H1 (cell line): ENCODE results near the gene TRIM5. TPM values are rescaled to one million over a fixed set of nuclear protein-coding genes. Genes with fewer than 3 reads are reported as not detected.

Source experiments
- CTCF ChIA-PET: fragments of 300-600 bp; sonication (Branson Sonifier 250); formaldehyde crosslinking; loops from one replicate; lab custom pipeline; 2021; ENCODE audit not compliant: partially characterized antibody; lab: Charles Lee
- POLR2A ChIA-PET: fragments of 300-600 bp; sonication (Branson Sonifier 250); formaldehyde crosslinking; loops from one replicate; lab custom pipeline; 2021; ENCODE audit warnings: inconsistent platforms; ENCODE audit not compliant: partially characterized antibody; lab: Charles Lee
- DNase-seq, 2 experiments: peaks; one replicate each; pipeline versions ENCODE4 v3.0.0 to v3.0.0-alpha.2; 2010 to 2022; ENCODE audit warnings: low spot score in 2 of 2, low read depth in 1 of 2, mixed read lengths in 1 of 2
- FAIRE-seq: peaks from 2 replicates; lab custom pipeline; 2011; peaks lifted over from hg19 to GRCh38; lab: Jason Lieb, UNC
- H2AFZ ChIP-seq: 2 replicates; pipeline ENCODE4 v1.8.1; 2012; ENCODE audit warnings: low read length, inconsistent platforms
- H2AK5ac ChIP-seq: 2 replicates; pipeline ENCODE4 v1.6.1; 2013; ENCODE audit warnings: low read depth, low read length
- H2BK120ac ChIP-seq: replicated peaks from 2 replicates; pipeline ENCODE3; 2013; ENCODE audit warnings: low read depth, low read length, inconsistent platforms
- H2BK12ac ChIP-seq: 2 replicates; pipeline ENCODE4 v1.6.1; 2013; ENCODE audit warnings: low read depth, low read length
- H2BK15ac ChIP-seq: 2 replicates; pipeline ENCODE4 v1.6.1; 2013; ENCODE audit warnings: low read length
- H2BK20ac ChIP-seq: 2 replicates; pipeline ENCODE4 v1.6.1; 2013; ENCODE audit warnings: low read length
- H2BK5ac ChIP-seq: 2 replicates; pipeline ENCODE4 v1.6.1; 2013; ENCODE audit warnings: low read depth, low read length
- H3K14ac ChIP-seq: 2 replicates; pipeline ENCODE4 v1.6.1; 2013; ENCODE audit warnings: inconsistent platforms; ENCODE audit not compliant: insufficient read length
- H3K18ac ChIP-seq: 2 replicates; pipeline ENCODE4 v1.6.1; 2013; ENCODE audit warnings: low read length; ENCODE audit errors: extremely low read depth
- H3K23ac ChIP-seq: 2 replicates; pipeline ENCODE4 v1.6.1; 2013; ENCODE audit warnings: inconsistent platforms; ENCODE audit not compliant: insufficient read length
- H3K23me2 ChIP-seq: 2 replicates; pipeline ENCODE4 v1.6.1; 2013; ENCODE audit warnings: low read depth, low read length
- H3K27ac ChIP-seq: 2 replicates; pipeline ENCODE4 v1.6.1; 2011; ENCODE audit warnings: low read depth, low read length, inconsistent platforms
- H3K27me3 ChIP-seq, 4 experiments: replicated peaks in 1 of 4; 1 replicate in 1 of 4; 2 replicates in 3 of 4; pipeline versions ENCODE4 v1.6.1 to v1.8.1; 2011 to 2013; ENCODE audit warnings: low read length in 3 of 4, mild to moderate bottlenecking in 3 of 4, inconsistent platforms in 2 of 4, mixed read lengths in 2 of 4, moderate library complexity in 1 of 4; ENCODE audit not compliant: control insufficient read depth in 3 of 4, insufficient read depth in 3 of 4; ENCODE audit errors: extremely low read depth in 1 of 4
- H3K36me3 ChIP-seq, 4 experiments: 2 replicates each; pipeline versions ENCODE4 v1.6.1 to v1.8.1; 2011 to 2013; ENCODE audit warnings: mild to moderate bottlenecking in 4 of 4, low read length in 3 of 4, moderate library complexity in 2 of 4, control low read depth in 1 of 4, inconsistent platforms in 1 of 4; ENCODE audit not compliant: insufficient read depth in 4 of 4, control insufficient read depth in 2 of 4
- H3K4ac ChIP-seq: replicated peaks from 2 replicates; pipeline ENCODE3; 2013; ENCODE audit warnings: low read length, low read depth, mixed read lengths, inconsistent platforms; ENCODE audit not compliant: insufficient read length
- H3K4me1 ChIP-seq, 4 experiments: replicated peaks in 1 of 4; 1 replicate in 1 of 4; 2 replicates in 3 of 4; pipeline versions ENCODE4 v1.6.1 to v1.8.1; 2011 to 2013; ENCODE audit warnings: low read length in 3 of 4, inconsistent platforms in 2 of 4, mixed read lengths in 1 of 4; ENCODE audit not compliant: insufficient read depth in 4 of 4, control insufficient read depth in 3 of 4
- H3K4me2 ChIP-seq, 2 experiments: 2 replicates each; pipeline versions ENCODE4 v1.6.1 to v1.8.1; 2011 to 2013; ENCODE audit warnings: low read depth in 2 of 2, low read length in 2 of 2, control low read depth in 1 of 2, inconsistent platforms in 1 of 2, mild to moderate bottlenecking in 1 of 2; ENCODE audit not compliant: insufficient read depth in 1 of 2
- H3K4me3 ChIP-seq, 4 experiments: fragments of 200-600, 300-600 bp in 1 of 4; sonication (generic), shearing (Covaris generic), sonication (Bioruptor Twin) in 1 of 4; 2 replicates each; pipeline versions ENCODE4 v1.5.1 to v1.8.1; 2011 to 2016; ENCODE audit warnings: low read length in 4 of 4, low read depth in 3 of 4, control low read depth in 2 of 4, inconsistent platforms in 2 of 4, mild to moderate bottlenecking in 2 of 4, mixed read lengths in 1 of 4, moderate library complexity in 1 of 4; ENCODE audit not compliant: insufficient read depth in 2 of 4; ENCODE audit errors: extremely low read depth in 1 of 4
- H3K56ac ChIP-seq: replicated peaks from 2 replicates; pipeline ENCODE3; 2013; ENCODE audit warnings: low read depth, mild to moderate bottlenecking, mixed read lengths, low read length, inconsistent platforms; ENCODE audit not compliant: insufficient read length
- H3K79me1 ChIP-seq: 2 replicates; pipeline ENCODE4 v1.6.1; 2013; ENCODE audit warnings: low read depth, low read length, control low read depth
- H3K79me2 ChIP-seq, 2 experiments: 2 replicates each; pipeline versions ENCODE4 v1.6.1 to v1.8.1; 2012 to 2013; ENCODE audit warnings: low read length in 2 of 2, mild to moderate bottlenecking in 2 of 2, inconsistent platforms in 1 of 2; ENCODE audit not compliant: insufficient read depth in 2 of 2, control insufficient read depth in 1 of 2
- H3K9ac ChIP-seq, 4 experiments: replicated peaks in 1 of 4; 1 replicate in 1 of 4; 2 replicates in 3 of 4; pipeline versions ENCODE4 v1.6.1 to v1.8.1; 2011 to 2013; ENCODE audit warnings: low read depth in 3 of 4, low read length in 3 of 4, control low read depth in 2 of 4, mild to moderate bottlenecking in 2 of 4, moderate library complexity in 2 of 4, inconsistent platforms in 1 of 4; ENCODE audit errors: extremely low read depth in 1 of 4
- H3K9me3 ChIP-seq, 2 experiments: 2 replicates each; pipeline versions ENCODE4 v1.6.1 to v1.8.1; 2012 to 2013; ENCODE audit warnings: mild to moderate bottlenecking in 2 of 2, moderate library complexity in 2 of 2, control low read depth in 1 of 2, inconsistent platforms in 1 of 2, low read depth in 1 of 2, low read length in 1 of 2, mixed read lengths in 1 of 2; ENCODE audit not compliant: insufficient read depth in 2 of 2
- H4K20me1 ChIP-seq, 2 experiments: replicated peaks in 1 of 2; 2 replicates each; pipeline versions ENCODE3 to v1.8.1; 2011 to 2013; ENCODE audit warnings: inconsistent platforms in 2 of 2, low read length in 2 of 2, mild to moderate bottlenecking in 1 of 2; ENCODE audit not compliant: insufficient read depth in 2 of 2, control insufficient read depth in 1 of 2
- H4K5ac ChIP-seq: 2 replicates; pipeline ENCODE4 v1.6.1; 2013; ENCODE audit warnings: low read length, low read depth, mixed read lengths, inconsistent platforms; ENCODE audit not compliant: insufficient read length
- H4K8ac ChIP-seq: 2 replicates; pipeline ENCODE4 v1.8.0; 2013; ENCODE audit warnings: mild to moderate bottlenecking, moderate library complexity, low read length, inconsistent platforms; ENCODE audit not compliant: insufficient read depth; ENCODE audit errors: extremely low read depth
- H4K91ac ChIP-seq: replicated peaks from 2 replicates; pipeline ENCODE3; 2013; ENCODE audit warnings: low read length, mixed read lengths, inconsistent platforms; ENCODE audit not compliant: insufficient read length
- CBX8 ChIP-seq: fragments of 300-800, 300-1000 bp; sonication (generic); IDR thresholded peaks from 2 replicates; pipeline ENCODE4 v1.7.1; 2016; ENCODE audit warnings: low read depth, low read length, borderline replicate concordance
- CHD1 ChIP-seq: IDR thresholded peaks from 2 replicates; pipeline ENCODE4 v1.6.1; 2012; ENCODE audit warnings: low read depth, low read length, improper control_type of control experiment
- CREB1 ChIP-seq: IDR thresholded peaks from 2 replicates; pipeline ENCODE4 v1.6.1; 2012; ENCODE audit warnings: inconsistent platforms
- FOSL1 ChIP-seq: IDR thresholded peaks from 2 replicates; pipeline ENCODE4 v1.6.1; 2011; ENCODE audit warnings: mild to moderate bottlenecking, low read depth, low read length, moderate library complexity; ENCODE audit not compliant: insufficient read depth
- GTF2F1 ChIP-seq: IDR thresholded peaks from 2 replicates; pipeline ENCODE4 v1.6.1; 2012; ENCODE audit warnings: low read depth, low read length, improper control_type of control experiment, borderline replicate concordance
- HDAC2 ChIP-seq, 2 experiments: fragments of 300-600 bp in 1 of 2; sonication (generic) in 1 of 2; IDR thresholded peaks; 2 replicates each; pipeline ENCODE4 v1.6.1; 2011 to 2012; ENCODE audit warnings: low read depth in 2 of 2, low read length in 2 of 2, mild to moderate bottlenecking in 2 of 2, moderate library complexity in 2 of 2, borderline replicate concordance in 1 of 2, inconsistent platforms in 1 of 2
- JUN ChIP-seq: IDR thresholded peaks from 2 replicates; pipeline ENCODE4 v1.6.1; 2011; ENCODE audit warnings: low read depth, mild to moderate bottlenecking, improper control_type of control experiment, low read length
- KDM1A ChIP-seq: fragments of 200-600, 300-600 bp; sonication (generic); IDR thresholded peaks from 2 replicates; pipeline ENCODE4 v1.7.1; 2016; ENCODE audit warnings: mild to moderate bottlenecking, low read length, borderline replicate concordance
- POLR2A ChIP-seq, 2 experiments: IDR thresholded peaks; 1 replicate in 1 of 2; 2 replicates in 1 of 2; pipeline ENCODE4 v1.6.1; 2011; ENCODE audit warnings: low read depth in 2 of 2, low read length in 2 of 2, mild to moderate bottlenecking in 2 of 2; ENCODE audit errors: control extremely low read depth in 1 of 2
- YY1 ChIP-seq: IDR thresholded peaks from 2 replicates; pipeline ENCODE4 v1.6.1; 2011; ENCODE audit warnings: low read depth, mild to moderate bottlenecking, low read length
- whole genome bisulfite sequencing, 2 experiments: shearing (Covaris generic) in 1 of 2; methylation state at CpG; one replicate each; pipeline versions ENCODE4 v1.1.6 to v1.1.7; 2013 to 2015; ENCODE audit warnings: low lambda C conversion rate in 2 of 2, mixed read lengths in 2 of 2, inconsistent platforms in 1 of 2, low coverage in 1 of 2, missing lambda C conversion rate in 1 of 2; ENCODE audit not compliant: insufficient replicate concordance in 2 of 2, insufficient coverage in 1 of 2, insufficient read length in 1 of 2; ENCODE audit errors: extremely low coverage in 1 of 2, missing lambda C conversion rate in 1 of 2; 5-methylcytosine and 5-hydroxymethylcytosine counted together
- polyA plus RNA-seq, 7 experiments: library from polyadenylated mRNA; depleted of rRNA in 3 of 7; stranded (reverse) in 5 of 7; unstranded in 2 of 7; fragments of >200 nt in 5 of 7; fragments of 200-250 nt in 2 of 7; gene quantifications; 1 replicate in 5 of 7; 2 replicates in 1 of 7; 4 replicates in 1 of 7; pipeline versions ENCODE4 v1.2.1 to v1.2.3, GENCODE V29; 2011 to 2013; ENCODE audit warnings: missing spikeins in 2 of 7, mixed read lengths in 2 of 7
- total RNA-seq: library from RNA; stranded (reverse); fragmentation: NEBNext Ultra II Directional; extraction: Animal tissue kit (Norgen Biotek cat#: 25700); gene quantifications from 2 replicates; pipeline ENCODE4 v1.2.1, GENCODE V29; 2021
- TF ChIP-seq, protein P1 (sequence below), 3 experiments: IDR thresholded peaks; 1 replicate in 2 of 3; 2 replicates in 1 of 3; pipeline versions ENCODE4 v1.5.1 to v1.6.1; 2011; ENCODE audit warnings: low read length in 3 of 3, mild to moderate bottlenecking in 3 of 3, inconsistent platforms in 2 of 3, low read depth in 1 of 3, moderate library complexity in 1 of 3; ENCODE audit not compliant: insufficient read depth in 1 of 3; ENCODE audit errors: control extremely low read depth in 1 of 3

TRIM5 gene
- total and polyA plus RNA-seq, 2 of the 8 experiments (the other 6 are each of a cell fraction or from before 2014, with no cell fraction given), result 23.5 to 35.5 TPM

DNA sequence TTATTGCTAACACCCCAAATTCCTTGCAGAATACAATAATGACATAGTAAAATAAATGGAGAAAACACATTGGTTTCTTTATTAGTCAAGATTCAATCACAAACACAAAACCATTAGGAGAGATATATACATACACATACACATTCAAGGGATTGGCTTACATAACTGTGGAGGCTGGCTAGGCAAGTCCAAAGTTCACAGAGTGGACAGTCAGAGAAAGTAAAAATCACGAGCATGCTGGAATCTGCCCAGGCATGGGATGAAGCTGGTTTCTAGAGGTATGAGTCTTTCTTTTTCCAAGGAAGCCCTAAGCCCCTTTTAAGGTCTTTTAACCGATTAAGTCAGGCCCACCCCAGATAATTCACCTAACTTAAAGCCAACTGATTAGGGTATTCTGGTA lies 37.7 kb upstream of the TRIM5 start:
- Histone ChIP-seq H3K14ac (no peak overlapping the region), H4K91ac (no peak overlapping the region), H3K9ac (no peak overlapping the region), H3K79me1 (no peaks in the 10 kb centered on the region), H4K5ac (no peak overlapping the region), H2BK5ac (no peak overlapping the region), H4K8ac (no peak overlapping the region), H2AFZ (no peak overlapping the region), H3K4me1 (no peaks in the 10 kb centered on the region), H2BK15ac (no peak overlapping the region), H3K18ac (no peak overlapping the region), H2BK20ac (no peak overlapping the region), H3K23me2 (no peaks in the 10 kb centered on the region), H3K4me3 (no peak overlapping the region), H4K20me1 (no peaks in the 10 kb centered on the region), H3K36me3 (no peaks in the 10 kb centered on the region), H3K79me2 (no peaks in the 10 kb centered on the region), H3K56ac (no peak overlapping the region), H3K27ac (no peak overlapping the region), H2AK5ac (no peak overlapping the region), H2BK120ac (no peak overlapping the region), H3K4me2 (no peak overlapping the region), H3K27me3 (no peaks in the 10 kb centered on the region), H2BK12ac (no peak overlapping the region), H3K4ac (no peak overlapping the region), H3K9me3 (no peaks in the 10 kb centered on the region), H3K23ac (no peak overlapping the region)
- FAIRE-seq (no peak), DNase-seq (no peak)
- ChIA-PET CTCF (interaction anchor here (1.9 kb wide), 1 partner anchor 10 kb away, joined by 5 read pairs; no protein-coding TSS in a partner anchor), POLR2A (no interaction called here)
- WGBS, 2 experiments, result 87% methylated on average over 2 of the region's 2 CpGs; no CpG with 5 or more reads in 1 of the 2 experiments
- TF ChIP-seq CBX8, result no peak
- TF ChIP-seq CREB1, result no peak
- no peak for TF ChIP-seq KDM1A
- no peak for TF ChIP-seq GTF2F1
- no peak for TF ChIP-seq JUN
- no peak for TF ChIP-seq HDAC2 (IDR thresholded peaks at IDR 0.05; ENCODE audit: borderline replicate concordance in 1 of 2, low read depth in 2 of 2, low read length in 2 of 2)
- no peak for TF ChIP-seq FOSL1
- TF ChIP-seq, protein P1, sequence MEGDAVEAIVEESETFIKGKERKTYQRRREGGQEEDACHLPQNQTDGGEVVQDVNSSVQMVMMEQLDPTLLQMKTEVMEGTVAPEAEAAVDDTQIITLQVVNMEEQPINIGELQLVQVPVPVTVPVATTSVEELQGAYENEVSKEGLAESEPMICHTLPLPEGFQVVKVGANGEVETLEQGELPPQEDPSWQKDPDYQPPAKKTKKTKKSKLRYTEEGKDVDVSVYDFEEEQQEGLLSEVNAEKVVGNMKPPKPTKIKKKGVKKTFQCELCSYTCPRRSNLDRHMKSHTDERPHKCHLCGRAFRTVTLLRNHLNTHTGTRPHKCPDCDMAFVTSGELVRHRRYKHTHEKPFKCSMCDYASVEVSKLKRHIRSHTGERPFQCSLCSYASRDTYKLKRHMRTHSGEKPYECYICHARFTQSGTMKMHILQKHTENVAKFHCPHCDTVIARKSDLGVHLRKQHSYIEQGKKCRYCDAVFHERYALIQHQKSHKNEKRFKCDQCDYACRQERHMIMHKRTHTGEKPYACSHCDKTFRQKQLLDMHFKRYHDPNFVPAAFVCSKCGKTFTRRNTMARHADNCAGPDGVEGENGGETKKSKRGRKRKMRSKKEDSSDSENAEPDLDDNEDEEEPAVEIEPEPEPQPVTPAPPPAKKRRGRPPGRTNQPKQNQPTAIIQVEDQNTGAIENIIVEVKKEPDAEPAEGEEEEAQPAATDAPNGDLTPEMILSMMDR (IDR thresholded peaks at IDR 0.05; ENCODE audit: control extremely low read depth in 1 of 3, insufficient read depth in 1 of 3, low read depth in 1 of 3, low read length in 3 of 3), result no peak
- no peak for TF ChIP-seq POLR2A (IDR thresholded peaks at IDR 0.05; ENCODE audit: control extremely low read depth in 1 of 2, low read depth in 2 of 2, low read length in 2 of 2)
- no peak for TF ChIP-seq YY1
- TF ChIP-seq CHD1, result no peak
